ENCODE results near the gene MUC6. TPM values are rescaled to one million over a fixed set of nuclear protein-coding genes. Genes with fewer than 3 reads are reported as not detected.

The MUC6 gene
- total RNA-seq, 1 donor from 2014 or later: 1.0 TPM

DNA sequence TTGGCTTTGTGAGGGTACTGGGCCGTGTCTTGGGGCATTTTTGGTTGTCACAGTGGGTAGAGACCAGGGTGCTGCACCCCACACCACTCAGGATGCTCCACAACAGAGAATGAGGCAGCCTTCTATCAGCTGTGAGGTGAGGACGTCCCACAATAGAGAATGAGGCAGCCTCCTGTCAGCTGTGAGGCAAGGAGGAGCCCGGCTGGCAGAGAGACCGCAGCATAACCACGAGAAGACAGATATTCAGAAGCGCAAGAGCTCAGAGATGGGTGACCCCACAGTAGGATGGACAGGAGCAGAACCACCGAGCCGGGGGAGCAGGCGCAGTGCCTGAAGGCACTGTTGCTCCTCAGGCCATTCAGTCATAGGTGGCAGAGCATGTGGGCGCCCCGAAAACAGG, 63.3 kb downstream of the MUC6 start:
- ATAC-seq (no peak), DNase-seq (ENCODE audit: low spot score) (no peak)

GRCh38 chr11:972523-973211, 63.9 kb downstream of the MUC6 start:
- DNase-seq (ENCODE audit: low spot score): no peak

DNA sequence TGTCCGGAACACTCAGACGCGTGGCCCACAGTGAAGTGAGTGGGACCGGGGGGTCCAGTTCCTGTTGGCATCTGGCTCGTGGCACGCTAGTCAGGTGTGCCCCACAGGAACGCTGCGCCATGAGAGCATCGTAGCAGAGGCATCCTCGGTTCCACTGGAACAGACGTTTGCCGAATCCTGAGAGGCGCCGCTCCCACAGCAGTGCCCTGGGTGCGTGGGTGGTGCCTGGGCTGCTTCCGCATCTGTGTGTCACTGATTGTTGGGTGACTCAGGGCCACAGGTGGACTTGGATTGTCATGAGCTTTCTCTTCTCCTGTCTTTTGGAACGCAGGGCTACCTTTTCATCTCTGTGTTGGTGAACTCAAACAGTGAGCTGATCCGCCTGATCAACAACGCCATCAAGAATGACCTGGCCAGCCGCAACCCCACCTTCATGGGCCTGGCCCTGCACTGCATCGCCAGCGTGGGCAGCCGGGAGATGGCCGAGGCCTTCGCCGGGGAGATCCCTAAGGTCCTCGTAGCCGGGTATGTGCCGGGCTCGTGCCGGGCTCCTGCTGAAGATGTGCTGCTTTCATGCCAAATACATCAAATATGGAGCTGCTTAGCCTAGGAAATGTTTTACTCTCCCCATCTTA, 64.7 kb downstream of the MUC6 start:
- no peak for ATAC-seq
- DNase-seq (ENCODE audit: low spot score): no peak

More at GRCh38 chr11:972523-973211, 63.9 kb downstream of the MUC6 start:
- ATAC-seq: no peak

- ATAC-seq (no peak), DNase-seq (ENCODE audit: low spot score) (no peak)
Measured at GRCh38 chr11:971092-971690, 65.3 kb downstream of the MUC6 start.

DNA sequence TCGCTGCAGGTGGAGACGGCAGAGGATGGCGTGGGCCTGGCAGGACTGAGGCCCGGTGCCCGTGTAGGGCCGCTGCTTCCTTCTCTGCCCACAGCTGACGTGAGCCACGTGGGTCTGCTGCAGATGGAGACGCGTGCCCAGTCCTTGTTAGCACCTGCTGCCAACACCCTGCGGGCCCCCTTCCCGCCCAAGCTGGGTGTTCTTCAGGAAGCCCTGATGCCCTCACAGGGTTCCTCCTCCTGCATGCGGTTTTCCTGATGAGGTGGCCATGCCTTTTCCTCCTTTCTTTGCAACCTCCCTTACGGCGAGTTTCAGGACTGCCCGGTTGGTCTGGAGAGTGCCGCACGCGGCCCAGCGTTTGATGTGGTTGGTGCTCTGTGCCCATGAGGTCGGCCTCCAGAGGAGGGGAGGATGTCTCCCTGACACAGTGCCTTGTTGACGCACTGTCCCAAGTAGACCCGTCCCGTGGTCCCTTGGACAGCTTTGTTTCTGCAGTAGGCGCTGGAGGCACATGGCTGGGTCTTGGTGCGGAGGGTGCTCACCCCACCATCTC, 66.1 kb downstream of the MUC6 start:
- DNase-seq (ENCODE audit: low spot score) (no peak), ATAC-seq (no peak)

DNA sequence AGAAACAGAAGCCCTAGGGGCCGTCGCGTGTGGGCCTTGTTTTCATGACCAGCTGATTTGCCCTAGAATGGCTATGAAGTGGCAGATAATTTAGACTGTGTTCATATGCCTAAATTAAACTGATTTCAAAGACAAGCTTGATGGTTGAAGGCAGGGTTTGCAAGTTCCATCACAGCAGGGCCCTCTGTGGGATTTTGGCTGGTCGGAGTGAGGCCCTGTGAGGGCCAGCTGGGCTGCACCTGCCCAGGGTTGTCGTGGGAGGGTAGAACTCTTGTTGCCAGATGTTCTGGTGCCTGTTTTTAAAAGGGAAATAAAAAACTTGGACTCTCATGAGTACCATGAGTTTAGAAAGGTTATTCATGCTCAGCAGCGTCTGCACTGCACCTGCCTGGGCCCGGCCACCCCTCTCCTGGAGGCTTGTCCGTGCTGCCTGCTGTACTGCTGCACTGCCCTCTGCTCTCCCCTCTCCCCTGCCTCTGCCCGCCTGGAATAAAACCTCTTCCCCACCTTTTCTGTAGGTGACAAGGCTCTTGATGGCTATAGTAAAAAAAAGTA, 66.8 kb downstream of the MUC6 start:
- DNase-seq (ENCODE audit: low spot score): no peak
- no peak for ATAC-seq

DNA sequence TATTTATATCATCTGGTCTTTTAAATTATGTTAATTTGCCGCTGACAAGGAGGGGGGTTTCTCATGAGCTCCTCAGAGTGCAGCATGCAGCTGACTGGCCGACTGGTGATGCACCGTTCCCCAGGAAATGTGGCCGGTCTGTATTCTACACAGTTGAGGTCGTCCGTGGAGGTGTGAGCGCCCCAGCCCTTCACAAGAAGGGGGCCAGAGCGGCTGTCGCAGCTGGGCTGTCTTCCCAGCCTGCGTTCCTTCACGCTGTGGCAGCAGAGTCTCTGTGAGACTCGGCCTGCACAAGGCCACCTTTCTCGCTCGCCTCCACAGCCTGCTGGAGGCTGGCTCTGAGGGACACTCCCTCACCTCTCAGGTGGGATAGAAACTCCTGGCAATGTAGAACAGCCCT, 67.7 kb downstream of the MUC6 start:
- DNase-seq (ENCODE audit: low spot score): no peak
- no peak for ATAC-seq

DNA sequence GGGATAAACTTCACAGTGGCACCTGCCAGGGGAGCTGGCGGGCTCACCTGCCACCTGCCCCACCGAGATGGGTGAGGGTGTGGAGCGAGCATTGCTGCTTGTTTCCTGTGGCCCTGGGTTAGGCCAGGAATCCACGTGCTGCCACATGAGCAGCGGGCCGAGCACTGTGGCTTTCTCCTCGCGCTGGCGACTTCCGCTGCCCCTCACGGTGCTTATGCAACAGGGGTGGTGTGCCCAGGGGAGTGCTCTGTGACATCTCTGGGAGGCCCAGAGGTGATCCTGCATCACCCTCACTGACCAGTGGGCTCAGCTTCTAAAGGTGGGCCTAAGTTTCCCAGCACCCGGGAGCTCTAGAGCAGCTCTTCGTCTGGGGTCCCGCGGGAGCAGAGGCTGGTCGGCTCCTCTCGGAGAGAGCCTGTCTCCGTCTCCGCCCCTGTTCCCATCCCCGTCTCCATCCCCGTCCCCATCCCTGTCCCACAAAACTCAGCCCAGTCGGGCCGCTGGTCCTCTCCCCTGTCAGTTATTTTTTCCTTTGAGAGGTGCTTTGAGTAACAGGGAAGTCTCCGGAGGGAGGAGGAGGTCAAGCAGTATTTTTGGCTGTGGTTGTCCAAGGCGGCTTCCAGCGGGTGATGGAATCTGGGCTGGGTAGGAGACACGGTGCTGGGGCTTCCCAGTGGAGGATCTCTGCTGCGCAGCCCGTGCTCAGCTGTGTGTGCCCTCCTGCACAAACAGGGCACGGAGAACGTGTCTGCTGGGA, 68.3 kb downstream of the MUC6 start:
- no peak for ATAC-seq
- no peak for DNase-seq (ENCODE audit: low spot score)

DNA sequence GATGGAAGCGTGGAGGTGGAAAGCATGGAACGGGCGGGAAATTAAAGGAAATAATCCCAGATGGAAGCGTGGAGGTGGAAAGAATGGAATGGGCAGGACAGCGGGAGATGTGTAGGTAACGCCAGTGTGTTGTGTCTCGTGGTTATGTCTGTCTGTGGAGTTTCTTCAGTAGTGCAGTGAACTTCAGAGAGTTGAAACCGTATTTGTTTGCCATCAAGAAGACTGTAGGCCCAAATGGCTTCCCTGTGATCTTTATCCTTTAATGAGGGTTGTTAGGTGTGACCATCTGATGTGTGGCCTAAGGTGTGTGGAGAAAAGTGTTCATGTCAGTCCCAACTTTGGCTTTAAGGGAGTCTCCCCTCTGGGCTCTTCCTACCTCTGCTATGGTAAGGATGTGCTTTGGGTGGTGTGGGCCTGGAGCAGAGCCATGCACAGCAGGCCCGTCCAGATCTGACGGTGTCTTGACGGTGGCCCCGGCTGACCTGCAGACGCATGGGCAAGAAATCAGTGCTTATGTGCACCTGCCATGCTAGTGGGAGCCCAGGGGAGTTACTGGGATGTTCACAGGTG, 71.2 kb downstream of the MUC6 start:
- DNase-seq (ENCODE audit: low spot score) (no peak), ATAC-seq (no peak)

DNA sequence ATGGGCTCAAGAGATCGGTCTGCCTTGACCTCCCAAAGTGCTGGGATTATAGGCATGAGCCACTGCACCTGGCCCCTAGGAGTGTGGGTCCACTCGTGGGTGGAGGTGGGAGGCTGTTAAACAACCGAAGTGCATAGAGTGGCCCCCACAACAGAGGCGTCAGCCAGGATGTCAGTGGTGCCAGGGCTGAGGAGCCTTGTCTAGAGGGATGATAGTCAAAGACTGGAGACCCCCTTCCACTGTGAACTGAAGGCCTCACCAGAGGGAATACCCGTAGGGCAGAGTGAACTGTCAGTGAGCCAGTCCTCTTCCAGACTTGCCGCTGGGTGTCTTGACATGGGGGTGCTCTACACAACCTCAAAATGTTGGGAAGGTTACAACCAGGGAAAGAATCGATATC, 72.7 kb downstream of the MUC6 start:
- DNase-seq (ENCODE audit: low spot score) (no peak), ATAC-seq (no peak)

Other genes with a start within 250 kb of the MUC6 start
- 0.43 TPM for gene CEND1, start 246.6 kb downstream of the MUC6 start, total RNA-seq
- 51.4 TPM for gene SLC25A22, start 238.4 kb downstream of the MUC6 start, total RNA-seq
- 14.9 TPM for gene PIDD1, start 231.5 kb downstream of the MUC6 start, total RNA-seq
- gene RPLP2, start 226.8 kb downstream of the MUC6 start, total RNA-seq: 511 TPM
- gene PNPLA2, start 217.8 kb downstream of the MUC6 start, total RNA-seq: 107 TPM
- 3.5 TPM for gene CRACR2B, start 208.8 kb downstream of the MUC6 start, total RNA-seq
- 120 TPM for gene CD151, start 203.8 kb downstream of the MUC6 start, total RNA-seq
- gene POLR2L, start 194.2 kb downstream of the MUC6 start, total RNA-seq: 81.5 TPM
- gene TSPAN4, start 193.9 kb downstream of the MUC6 start, total RNA-seq: 17.1 TPM
- gene CHID1, start 125.9 kb downstream of the MUC6 start, total RNA-seq: 146 TPM
- 53.7 TPM for gene AP2A2, start 110.8 kb downstream of the MUC6 start, total RNA-seq
- gene MUC2, start 38.2 kb upstream of the MUC6 start, total RNA-seq: 0.38 TPM
- gene MUC5AC, start 121.2 kb upstream of the MUC6 start, total RNA-seq: 0.03 TPM
- gene MUC5B, start 186.3 kb upstream of the MUC6 start, total RNA-seq: 4.1 TPM

All from left lobe of liver (tissue), 2 donors.